Osteoblast (primary cell): ENCODE measurements around the gene TEPSIN. TPM values are rescaled to one million over a fixed set of nuclear protein-coding genes. Genes with fewer than 3 reads are reported as not detected.

Source experiments
- DNase-seq: peaks from one replicate; pipeline ENCODE4 v3.0.0; 2011; ENCODE audit warnings: low spot score, mixed read lengths; ENCODE audit not compliant: insufficient read length; ENCODE audit errors: missing footprints
- H2AFZ ChIP-seq: 2 replicates; pipeline ENCODE4 v1.6.0; 2011; ENCODE audit warnings: mild to moderate bottlenecking, low read length
- H3K27ac ChIP-seq: 2 replicates; pipeline ENCODE4 v1.5.1; 2011; ENCODE audit warnings: mild to moderate bottlenecking, low read depth, low read length, moderate library complexity
- H3K27me3 ChIP-seq: 2 replicates; pipeline ENCODE4 v1.6.0; 2012; ENCODE audit warnings: mild to moderate bottlenecking, control low read depth, inconsistent platforms, low read length, moderate library complexity; ENCODE audit not compliant: insufficient read depth
- H3K36me3 ChIP-seq: 2 replicates; pipeline ENCODE4 v1.5.1; 2011; ENCODE audit warnings: mild to moderate bottlenecking, low read length, control low read depth, moderate library complexity; ENCODE audit not compliant: insufficient read depth
- H3K4me1 ChIP-seq: 2 replicates; pipeline ENCODE4 v1.5.1; 2011; ENCODE audit warnings: mild to moderate bottlenecking, low read length, control low read depth, moderate library complexity; ENCODE audit not compliant: insufficient read depth
- H3K4me2 ChIP-seq: 2 replicates; pipeline ENCODE4 v1.6.0; 2011; ENCODE audit warnings: mild to moderate bottlenecking, low read length; ENCODE audit not compliant: insufficient read depth
- H3K4me3 ChIP-seq: fragments of 200-600 bp; sonication (generic); 3 replicates; pipeline ENCODE4 v1.5.1; 2012; ENCODE audit warnings: mild to moderate bottlenecking, low read length, inconsistent platforms; ENCODE audit not compliant: insufficient read depth
- H3K79me2 ChIP-seq: 2 replicates; pipeline ENCODE4 v1.6.0; 2012; ENCODE audit warnings: mild to moderate bottlenecking, low read length, control low read depth, inconsistent platforms; ENCODE audit not compliant: insufficient read depth
- H3K9me3 ChIP-seq: 2 replicates; pipeline ENCODE4 v1.5.1; 2011; ENCODE audit warnings: low read depth, low read length, control low read depth
- H4K20me1 ChIP-seq: 2 replicates; pipeline ENCODE4 v1.6.0; 2012; ENCODE audit warnings: mild to moderate bottlenecking, low read length, control low read depth; ENCODE audit not compliant: insufficient read depth
- total RNA-seq: library from RNA; depleted of rRNA; stranded (reverse); fragments of >200 nt; gene quantifications from 2 replicates; pipeline ENCODE4 v1.2.3, GENCODE V29; 2012
- TF ChIP-seq, protein P1 (sequence below): IDR thresholded peaks from 2 replicates; pipeline ENCODE4 v1.5.1; 2011; ENCODE audit warnings: mild to moderate bottlenecking, low read depth, low read length, moderate library complexity; ENCODE audit errors: extremely low read depth

The TEPSIN gene
- total RNA-seq, 1 donor, result 16.6 TPM

DNA sequence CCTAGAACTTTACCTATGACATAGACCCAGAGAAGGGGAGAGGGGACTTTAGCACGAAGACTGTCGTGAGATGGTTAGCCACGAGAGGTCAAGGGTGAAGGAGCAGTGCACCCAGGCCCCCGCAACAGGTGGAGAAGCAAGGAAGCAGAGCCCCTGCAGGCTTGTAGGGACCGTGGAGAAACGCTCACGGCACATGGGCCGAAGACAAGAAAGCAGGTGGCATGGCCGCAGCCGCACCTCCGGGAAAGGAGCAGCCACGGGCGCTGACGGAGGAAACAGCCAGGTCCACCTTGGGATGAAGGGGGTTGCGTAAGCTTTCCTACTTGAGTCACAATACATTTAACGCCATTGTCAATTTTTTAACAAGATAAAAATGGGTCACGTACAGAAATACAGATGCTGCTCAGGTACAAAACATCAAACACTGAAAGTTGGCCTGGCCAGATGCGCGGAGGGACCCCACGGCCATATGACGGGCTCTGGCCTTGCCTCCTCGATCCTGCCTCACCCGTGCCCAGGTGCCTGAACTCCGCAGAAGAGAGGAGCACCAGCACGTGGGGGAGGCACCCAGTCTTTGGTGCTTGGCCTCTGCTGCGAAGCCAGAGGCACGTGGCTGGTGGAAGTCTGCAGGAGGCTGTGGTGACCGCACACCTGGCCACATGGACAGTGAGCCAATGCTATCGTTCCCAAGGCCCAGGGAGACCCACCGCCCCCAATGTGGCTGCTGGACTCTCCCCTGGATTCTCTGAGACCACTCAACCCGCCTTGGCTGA is 35.0 kb upstream of the TEPSIN start:
- peaks cover 9% of the 10 kb centered on the region for H4K20me1 ChIP-seq

DNA sequence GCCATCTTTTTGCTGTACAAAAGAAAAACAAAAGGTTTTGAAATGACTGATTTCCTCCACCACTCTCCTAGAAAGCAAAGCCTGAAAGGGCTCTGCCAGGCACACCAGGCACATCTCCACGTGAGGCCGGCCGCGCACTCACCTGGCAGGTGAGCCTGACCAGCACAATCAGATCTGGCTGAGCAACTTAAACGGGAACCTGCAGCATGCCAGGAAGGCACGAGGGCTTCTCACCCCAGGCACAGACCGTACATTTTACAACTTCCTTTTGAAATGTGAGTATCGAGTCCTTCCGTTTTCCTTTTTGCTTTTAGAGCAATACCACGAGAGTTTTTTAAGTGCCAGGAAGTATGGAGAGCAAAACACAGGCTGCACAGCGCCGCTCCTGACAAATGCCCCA is 33.8 kb upstream of the TEPSIN start:
- Histone ChIP-seq H2AFZ (no peak overlapping the region), H3K27ac (no peak overlapping the region), H3K79me2 (peaks cover 6% of the 10 kb centered on the region), H3K4me3 (no peak overlapping the region), H3K27me3 (no peaks in the 10 kb centered on the region), H4K20me1 (peaks cover 9% of the 10 kb centered on the region), H3K4me1 (no peaks in the 10 kb centered on the region), H3K36me3 (peaks cover 55% of the 10 kb centered on the region), H3K9me3 (no peaks in the 10 kb centered on the region), H3K4me2 (no peak overlapping the region)
- no peak for DNase-seq
- TF ChIP-seq, protein P1, sequence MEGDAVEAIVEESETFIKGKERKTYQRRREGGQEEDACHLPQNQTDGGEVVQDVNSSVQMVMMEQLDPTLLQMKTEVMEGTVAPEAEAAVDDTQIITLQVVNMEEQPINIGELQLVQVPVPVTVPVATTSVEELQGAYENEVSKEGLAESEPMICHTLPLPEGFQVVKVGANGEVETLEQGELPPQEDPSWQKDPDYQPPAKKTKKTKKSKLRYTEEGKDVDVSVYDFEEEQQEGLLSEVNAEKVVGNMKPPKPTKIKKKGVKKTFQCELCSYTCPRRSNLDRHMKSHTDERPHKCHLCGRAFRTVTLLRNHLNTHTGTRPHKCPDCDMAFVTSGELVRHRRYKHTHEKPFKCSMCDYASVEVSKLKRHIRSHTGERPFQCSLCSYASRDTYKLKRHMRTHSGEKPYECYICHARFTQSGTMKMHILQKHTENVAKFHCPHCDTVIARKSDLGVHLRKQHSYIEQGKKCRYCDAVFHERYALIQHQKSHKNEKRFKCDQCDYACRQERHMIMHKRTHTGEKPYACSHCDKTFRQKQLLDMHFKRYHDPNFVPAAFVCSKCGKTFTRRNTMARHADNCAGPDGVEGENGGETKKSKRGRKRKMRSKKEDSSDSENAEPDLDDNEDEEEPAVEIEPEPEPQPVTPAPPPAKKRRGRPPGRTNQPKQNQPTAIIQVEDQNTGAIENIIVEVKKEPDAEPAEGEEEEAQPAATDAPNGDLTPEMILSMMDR, result no peak

More for the DNA sequence above, 35.0 kb upstream of the TEPSIN start:
- Histone ChIP-seq H3K79me2 (peaks cover 14% of the 10 kb centered on the region), H3K27me3 (no peaks in the 10 kb centered on the region), H3K4me3 (no peak overlapping the region), H3K36me3 (peaks cover 51% of the 10 kb centered on the region), H3K9me3 (no peaks in the 10 kb centered on the region), H3K4me2 (no peak overlapping the region), H3K4me1 (no peaks in the 10 kb centered on the region), H3K27ac (no peak overlapping the region), H2AFZ (no peak overlapping the region)
- DNase-seq, result no peak
- TF ChIP-seq, protein P1, result no peak

DNA sequence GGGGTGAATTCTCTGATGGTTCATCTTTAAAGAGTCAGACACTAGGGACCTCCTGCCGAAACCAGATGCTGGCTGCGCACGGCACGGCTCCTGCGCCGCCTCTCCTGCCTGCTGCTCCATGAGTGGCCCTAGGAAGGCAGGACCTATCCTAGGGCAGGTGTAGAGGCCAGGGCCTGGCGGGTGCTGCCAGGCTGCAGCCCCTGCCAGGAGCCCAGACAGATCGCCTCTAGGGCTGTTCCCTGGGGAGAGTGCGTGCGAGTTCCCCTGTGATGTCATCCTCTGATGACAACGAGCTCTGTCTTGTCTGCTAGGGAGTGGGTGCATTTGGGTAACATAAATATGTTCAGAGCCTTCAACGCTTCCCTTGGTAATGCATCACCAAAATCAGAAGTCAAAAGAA is 32.4 kb upstream of the TEPSIN start:
- no peaks in the 10 kb centered on the region for H3K4me1 ChIP-seq
- TF ChIP-seq, protein P1, result no peak

GRCh38 chr17:81270279-81270678 is 31.4 kb upstream of the TEPSIN start:
- H3K36me3 ChIP-seq, result peaks cover 59% of the 10 kb centered on the region
- TF ChIP-seq, protein P1, result no peak

More for the DNA sequence above, 32.4 kb upstream of the TEPSIN start:
- peaks cover 57% of the 10 kb centered on the region for H3K36me3 ChIP-seq
- no peaks in the 10 kb centered on the region for H3K9me3 ChIP-seq
- H3K4me3 ChIP-seq, result no peak overlapping the region
- no peak for DNase-seq
- no peaks in the 10 kb centered on the region for H3K27me3 ChIP-seq
- H2AFZ ChIP-seq, result no peak overlapping the region
- H4K20me1 ChIP-seq, result peaks cover 6% of the 10 kb centered on the region
- no peaks in the 10 kb centered on the region for H3K79me2 ChIP-seq
- no peak overlapping the region for H3K4me2 ChIP-seq
- no peak overlapping the region for H3K27ac ChIP-seq

More at GRCh38 chr17:81270279-81270678, 31.4 kb upstream of the TEPSIN start:
- no peak for DNase-seq
- H4K20me1 ChIP-seq, result peaks cover 14% of the 10 kb centered on the region
- H3K79me2 ChIP-seq, result peaks cover 4% of the 10 kb centered on the region
- H2AFZ ChIP-seq, result no peak overlapping the region
- no peaks in the 10 kb centered on the region for H3K9me3 ChIP-seq
- no peak overlapping the region for H3K4me2 ChIP-seq
- no peaks in the 10 kb centered on the region for H3K4me1 ChIP-seq
- no peaks in the 10 kb centered on the region for H3K27me3 ChIP-seq
- H3K4me3 ChIP-seq, result no peak overlapping the region
- no peak overlapping the region for H3K27ac ChIP-seq
